ENCODE data around the gene SNORC. TPM values are rescaled to one million over a fixed set of nuclear protein-coding genes. Genes with fewer than 3 reads are reported as not detected.

SNORC gene
- total and polyA plus RNA-seq, 2 of the 13 experiments (the other 11 are each of a cell fraction or from before 2014, with no cell fraction given), result 59.1 to 86.1 TPM

- no peak for TF ChIP-seq ZNF574 (CRISPR knock-in tag; IDR thresholded peaks at IDR 0.05)
- TF ChIP-seq MAX (IDR thresholded peaks at IDR 0.05), result 0 out of 2 replicates have a peak, but pooled peaks have one; percentile 22
- TF ChIP-seq TBX3 (IDR thresholded peaks at IDR 0.05; ENCODE audit: borderline replicate concordance), result no peak
- TF ChIP-seq HNRNPLL (IDR thresholded peaks at IDR 0.05; ENCODE audit: low read depth, low read length, poor library complexity, severe bottlenecking), result peak; percentile 30
- no peak for TF ChIP-seq JUN (CRISPR knock-in tag; IDR thresholded peaks at IDR 0.05)
- no peak for TF ChIP-seq CEBPZ (IDR thresholded peaks at IDR 0.05; ENCODE audit: low read length)
- no peak for TF ChIP-seq ZNF558 (CRISPR knock-in tag; IDR thresholded peaks at IDR 0.05; ENCODE audit: borderline replicate concordance)
- no peak for TF ChIP-seq ZFP82 (CRISPR knock-in tag; IDR thresholded peaks at IDR 0.05; ENCODE audit: borderline replicate concordance)
- TF ChIP-seq ARID5B (CRISPR knock-in tag; IDR thresholded peaks at IDR 0.05), result no peak
- TF ChIP-seq HNF1A (IDR thresholded peaks at IDR 0.05; ENCODE audit: low read depth), result no peak
- TF ChIP-seq HNF1A (CRISPR knock-in tag; IDR thresholded peaks at IDR 0.05; ENCODE audit: borderline replicate concordance), result no peak
- TF ChIP-seq REPIN1 (CRISPR knock-in tag; IDR thresholded peaks at IDR 0.05; ENCODE audit: borderline replicate concordance, low read depth), result 0 out of 2 replicates have a peak, but pooled peaks have one; percentile 20
- TF ChIP-seq MEIS2 (CRISPR knock-in tag; IDR thresholded peaks at IDR 0.05), result no peak
Measured at GRCh38 chr2:232879618-232880494, 9.8 kb downstream of the SNORC start (continued).
